ENCODE results near the gene NUDT3.

Gene NUDT3

GRCh38 chr6:34239500-34239825, 153.0 kb downstream of the NUDT3 start:
- no peak for DNase-seq (ENCODE audit: low read depth in 2 of 2)

- DNase-seq (ENCODE audit: low read depth in 2 of 2), result no peak
Observed at GRCh38 chr6:34238585-34239499, 153.6 kb downstream of the NUDT3 start.

GRCh38 chr6:34237722-34238584, 154.5 kb downstream of the NUDT3 start:
- DNase-seq (ENCODE audit: low read depth in 2 of 2), result no peak

- no peak for DNase-seq (ENCODE audit: low read depth in 2 of 2)
Observed at GRCh38 chr6:34237316-34237721, 155.2 kb downstream of the NUDT3 start.

- DNase-seq (ENCODE audit: low read depth in 2 of 2), result peak; percentile 57 to 64
Observed at GRCh38 chr6:34236443-34237315, 155.8 kb downstream of the NUDT3 start, which contains the start of gene HMGA1. HMGA1 (plus strand) TSS chr6:34236873; CDS start chr6:34240781, 3,908 bp downstream.

GRCh38 chr6:34236131-34236442, 156.4 kb downstream of the NUDT3 start:
- DNase-seq (ENCODE audit: low read depth in 2 of 2), result no peak

- DNase-seq (ENCODE audit: low read depth in 2 of 2), result peak; percentile 65 to 71
Observed at GRCh38 chr6:34235307-34236130, 156.9 kb downstream of the NUDT3 start.

- DNase-seq (ENCODE audit: low read depth in 2 of 2), result no peak
Observed at GRCh38 chr6:34234667-34235306, 157.7 kb downstream of the NUDT3 start.

- DNase-seq (ENCODE audit: low read depth in 2 of 2), result no peak
Observed at GRCh38 chr6:34233867-34234266, 158.6 kb downstream of the NUDT3 start.

GRCh38 chr6:34232901-34233300, 159.6 kb downstream of the NUDT3 start:
- no peak for DNase-seq (ENCODE audit: low read depth in 2 of 2)

- DNase-seq (ENCODE audit: low read depth in 2 of 2), result no peak
Observed at GRCh38 chr6:34231566-34232336, 160.7 kb downstream of the NUDT3 start.

- DNase-seq (ENCODE audit: low read depth in 2 of 2), result no peak
Observed at GRCh38 chr6:34230653-34231371, 161.7 kb downstream of the NUDT3 start.

- DNase-seq (ENCODE audit: low read depth in 2 of 2), result no peak
Observed at GRCh38 chr6:34229877-34230276, 162.6 kb downstream of the NUDT3 start.
